HG03095 (cell line): ENCODE measurements around the gene TBC1D20.
"Not testable (repeated sequence)": the region's sequence is repeated elsewhere in the genome, so short reads cannot be mapped to it uniquely, and the experiment has no call there.

ENCODE experiments used
- ATAC-seq: cut with Tn5 transposase; IDR thresholded peaks from one replicate; pipeline ENCODE4 v1.9.1; 2021; ENCODE audit warnings: moderate library complexity; ENCODE audit not compliant: unreplicated experiment

Gene TBC1D20

GRCh38 chr20:402898-403581 is 59.3 kb downstream of the TBC1D20 start:
- no peak for ATAC-seq

DNA sequence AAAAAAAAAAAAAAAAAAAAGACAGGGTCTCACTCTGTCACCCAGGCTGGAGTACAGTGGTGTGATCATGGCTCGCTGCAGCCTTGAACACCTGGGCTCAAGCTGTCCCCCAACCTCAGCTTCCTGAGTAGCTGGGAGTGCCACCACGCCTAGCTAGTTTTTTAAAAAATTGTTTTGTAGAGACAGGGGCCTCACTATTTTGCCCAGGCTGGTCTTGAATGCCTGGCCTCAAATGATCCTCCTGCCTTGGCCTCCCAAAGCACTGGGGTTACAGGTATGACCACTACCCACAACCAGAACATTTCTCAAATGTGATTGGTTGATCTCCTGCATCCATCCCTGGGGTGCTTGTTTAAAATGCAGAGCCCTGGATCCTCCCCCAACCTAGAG is 59.8 kb downstream of the TBC1D20 start:
- no peak for ATAC-seq

- ATAC-seq, result no peak
Observed at GRCh38 chr20:401682-402495, 60.4 kb downstream of the TBC1D20 start.

GRCh38 chr20:400454-401275 is 61.7 kb downstream of the TBC1D20 start:
- ATAC-seq, result no peak

DNA sequence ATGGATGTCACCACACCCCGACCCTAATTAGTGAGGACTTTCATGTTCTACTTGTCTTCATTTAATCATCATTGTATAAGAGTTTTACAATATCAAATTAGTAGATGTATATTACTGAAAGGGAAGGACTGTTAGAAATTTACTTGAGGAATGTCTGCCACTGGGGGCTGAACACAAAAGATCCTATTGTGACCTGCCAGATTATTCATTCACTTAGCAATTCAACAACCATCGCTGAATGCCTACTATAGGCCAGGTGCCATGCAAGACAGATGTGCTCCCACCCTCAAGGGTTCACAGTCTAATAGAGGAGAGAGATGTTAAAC is 62.2 kb downstream of the TBC1D20 start:
- ATAC-seq, result no peak

- no peak for ATAC-seq
Observed at GRCh38 chr20:399182-399707, 63.1 kb downstream of the TBC1D20 start.

DNA sequence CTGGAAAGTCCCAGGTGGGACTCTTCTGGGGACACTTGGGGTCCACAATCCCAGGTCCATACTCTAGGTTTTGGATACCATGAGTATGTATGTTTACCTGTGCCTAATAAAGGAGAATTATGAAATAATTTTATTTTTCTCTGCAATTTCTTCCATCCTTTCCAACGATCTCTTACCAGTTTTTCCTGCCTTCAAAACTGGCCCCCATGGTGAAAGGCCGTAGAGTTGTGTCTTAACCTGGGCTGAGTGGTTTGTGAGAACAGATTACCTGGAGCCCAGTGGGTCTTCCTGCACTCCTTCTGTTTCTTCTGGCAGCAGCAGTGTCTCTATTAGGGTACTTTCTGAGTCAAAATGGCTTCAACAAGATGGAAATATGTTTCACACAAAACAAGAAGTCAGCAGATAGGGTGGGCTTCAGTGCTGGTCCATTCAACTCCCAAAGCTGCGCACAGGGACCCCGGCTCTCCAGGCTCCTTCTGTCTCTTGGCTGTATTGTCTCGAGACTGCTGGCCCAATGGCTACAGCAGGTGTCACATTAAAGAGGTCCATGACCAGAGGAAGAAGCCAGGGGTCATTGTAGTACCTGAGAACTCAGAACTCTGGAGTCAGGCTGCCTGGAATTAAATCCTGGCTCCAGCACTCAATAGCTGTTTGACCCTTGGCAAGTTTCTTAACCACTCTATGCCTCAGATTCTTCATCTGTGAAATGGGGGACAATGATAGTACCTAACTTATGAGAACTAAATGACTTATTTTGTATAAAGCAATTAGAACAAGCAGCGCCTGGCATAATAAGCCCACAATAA is 64.7 kb downstream of the TBC1D20 start:
- no peak for ATAC-seq

GRCh38 chr20:396619-397431 is 65.5 kb downstream of the TBC1D20 start:
- ATAC-seq, result no peak

DNA sequence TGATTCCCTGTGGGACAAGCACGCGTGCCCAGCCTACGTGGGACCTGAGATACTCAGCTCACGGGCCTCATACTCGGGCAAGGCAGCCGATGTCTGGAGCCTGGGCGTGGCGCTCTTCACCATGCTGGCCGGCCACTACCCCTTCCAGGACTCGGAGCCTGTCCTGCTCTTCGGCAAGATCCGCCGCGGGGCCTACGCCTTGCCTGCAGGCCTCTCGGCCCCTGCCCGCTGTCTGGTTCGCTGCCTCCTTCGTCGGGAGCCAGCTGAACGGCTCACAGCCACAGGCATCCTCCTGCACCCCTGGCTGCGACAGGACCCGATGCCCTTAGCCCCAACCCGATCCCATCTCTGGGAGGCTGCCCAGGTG is 66.1 kb downstream of the TBC1D20 start:
- no peak for ATAC-seq

DNA sequence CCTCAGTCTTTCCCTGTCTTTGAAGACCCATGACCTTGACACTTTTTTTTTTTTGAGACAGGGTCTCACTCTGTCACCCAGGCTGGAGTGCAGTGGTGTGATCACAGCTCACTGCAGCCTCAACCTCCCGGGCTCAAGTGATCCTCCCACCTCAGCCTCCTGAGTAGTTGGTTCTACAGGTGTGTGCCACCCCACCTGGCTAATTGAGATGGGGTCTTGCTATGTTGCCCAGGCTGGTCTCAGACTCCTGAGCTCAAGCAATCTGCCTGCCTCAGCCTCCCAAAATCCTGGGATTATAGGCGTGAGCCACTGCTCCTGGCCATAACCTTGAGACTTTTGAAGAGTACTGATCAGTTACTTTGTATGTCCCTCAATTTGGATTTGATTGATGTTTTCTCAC is 69.0 kb downstream of the TBC1D20 start:
- not testable (repeated sequence) for ATAC-seq

DNA sequence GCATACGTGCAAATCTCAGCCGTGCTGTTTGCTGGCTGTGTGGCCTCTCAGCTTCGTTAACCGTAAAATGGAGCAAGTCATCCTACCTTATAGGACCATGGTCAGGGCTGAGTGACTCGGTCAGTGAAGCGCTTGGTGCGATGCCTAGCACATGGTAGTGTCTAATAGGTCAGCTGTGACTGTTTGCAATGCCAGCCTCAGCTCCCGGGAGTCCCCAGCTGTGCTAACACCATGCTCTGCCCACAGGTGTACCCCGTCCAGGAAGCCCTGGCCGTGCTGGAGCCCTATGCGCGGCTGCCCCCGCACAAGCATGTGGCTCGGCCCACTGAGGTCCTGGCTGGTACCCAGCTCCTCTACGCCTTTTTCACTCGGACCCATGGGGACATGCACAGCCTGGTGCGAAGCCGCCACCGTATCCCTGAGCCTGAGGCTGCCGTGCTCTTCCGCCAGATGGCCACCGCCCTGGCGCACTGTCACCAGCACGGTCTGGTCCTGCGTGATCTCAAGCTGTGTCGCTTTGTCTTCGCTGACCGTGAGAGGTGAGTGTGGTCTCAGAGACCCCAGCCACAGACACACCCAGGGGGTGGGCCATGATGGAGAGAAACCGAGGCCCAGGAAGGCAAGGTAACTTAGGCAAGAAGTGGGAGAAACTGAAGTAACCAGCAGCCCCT is 71.2 kb downstream of the TBC1D20 start:
- no peak for ATAC-seq

DNA sequence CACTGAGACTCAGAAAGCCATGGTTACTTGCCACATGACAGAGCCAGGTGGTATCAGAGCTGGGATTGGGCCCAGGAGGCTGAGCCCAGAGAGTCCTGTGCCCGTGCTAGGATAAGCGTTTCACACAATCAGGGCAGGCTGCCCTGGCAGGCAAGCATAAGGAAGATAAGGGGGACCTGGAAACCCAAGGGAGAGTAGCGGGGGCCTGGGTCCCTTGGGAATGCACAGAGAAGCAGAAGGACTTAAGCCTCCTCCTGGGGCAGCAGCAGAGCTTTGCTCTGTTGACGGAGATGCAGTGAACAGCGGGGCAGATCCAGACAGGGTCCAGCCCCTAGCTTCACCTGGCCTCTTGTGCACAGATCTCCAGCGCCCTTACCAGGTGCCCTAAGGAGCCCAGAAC is 73.1 kb downstream of the TBC1D20 start:
- no peak for ATAC-seq

DNA sequence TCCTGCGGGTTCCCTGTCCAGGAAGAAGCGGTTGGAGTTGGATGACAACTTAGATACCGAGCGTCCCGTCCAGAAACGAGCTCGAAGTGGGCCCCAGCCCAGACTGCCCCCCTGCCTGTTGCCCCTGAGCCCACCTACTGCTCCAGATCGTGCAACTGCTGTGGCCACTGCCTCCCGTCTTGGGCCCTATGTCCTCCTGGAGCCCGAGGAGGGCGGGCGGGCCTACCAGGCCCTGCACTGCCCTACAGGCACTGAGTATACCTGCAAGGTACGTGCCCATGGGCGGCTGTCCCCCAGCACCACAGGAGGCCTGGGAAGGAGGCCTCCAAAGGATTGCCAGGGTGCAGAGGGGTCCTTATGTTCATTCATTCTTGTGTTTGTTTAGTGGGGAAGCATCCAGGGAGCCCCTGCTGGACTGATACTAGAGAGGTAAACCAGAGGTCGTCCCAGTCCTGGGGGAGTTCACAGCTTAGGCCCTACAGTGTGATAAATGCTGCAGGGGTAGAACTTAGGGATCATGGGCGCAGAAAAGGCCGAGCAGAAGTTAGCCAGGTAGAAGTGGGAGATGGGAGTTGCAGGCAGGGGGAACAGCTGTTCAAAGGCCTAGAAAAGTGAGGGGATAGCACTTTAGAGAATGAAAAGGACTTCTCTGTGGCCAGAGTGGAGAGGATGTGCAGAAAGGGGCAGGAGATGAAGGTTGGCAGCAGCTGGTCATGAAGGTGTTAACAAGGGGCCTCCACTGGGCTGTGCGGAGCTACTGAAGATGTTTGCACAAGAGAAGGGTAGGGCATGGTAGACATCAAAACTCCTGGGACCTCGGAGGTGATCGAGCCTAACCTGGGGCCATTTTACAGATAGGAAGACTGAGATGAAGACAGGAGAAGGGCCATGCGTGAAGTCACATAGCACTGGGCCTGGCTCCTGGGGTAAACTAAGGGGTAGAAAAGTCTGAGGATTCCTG is 74.0 kb downstream of the TBC1D20 start:
- no peak for ATAC-seq

DNA sequence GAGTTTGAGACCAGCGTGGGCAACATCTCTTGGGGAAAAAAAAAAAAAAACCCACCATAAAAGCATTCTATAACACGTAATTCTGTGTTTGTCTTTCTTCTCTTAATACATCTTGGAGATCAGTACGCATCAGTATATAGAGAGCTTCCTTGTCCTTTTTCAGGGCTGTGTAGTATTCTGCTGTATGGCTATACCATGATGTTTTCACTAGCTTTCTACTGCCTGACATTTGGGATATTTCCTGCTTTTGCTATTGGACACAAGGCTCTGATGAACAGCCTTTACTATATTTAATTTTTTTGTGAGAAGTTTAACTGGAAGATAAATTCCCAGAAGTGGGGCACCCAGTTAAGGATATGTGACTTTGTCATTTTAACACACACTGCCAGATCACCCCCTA is 74.8 kb downstream of the TBC1D20 start:
- no peak for ATAC-seq

DNA sequence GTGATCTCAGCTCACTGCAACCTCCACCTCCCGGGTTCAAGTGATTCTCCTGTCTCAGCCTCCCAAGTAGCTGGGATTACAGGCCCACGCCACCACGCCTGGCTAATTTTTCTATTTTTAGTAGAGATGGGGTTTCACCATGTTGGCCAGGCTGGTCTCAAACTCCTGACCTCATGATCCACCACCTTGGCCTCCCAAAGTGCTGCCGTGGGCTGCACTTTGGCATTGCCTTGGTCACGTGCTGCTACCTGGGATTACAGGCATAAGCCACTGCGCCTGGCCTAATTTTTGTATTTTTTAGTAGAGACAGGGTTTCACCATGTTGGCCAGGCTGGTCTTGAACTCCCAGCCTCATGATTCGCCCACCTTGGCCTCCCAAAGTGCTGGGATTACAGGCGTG is 75.7 kb downstream of the TBC1D20 start:
- not testable (repeated sequence) for ATAC-seq
